ENCODE data around the gene GRK6. TPM values are rescaled to one million over a fixed set of nuclear protein-coding genes. Genes with fewer than 3 reads are reported as not detected.

The GRK6 gene
- total RNA-seq, 1 donor from 2014 or later = 30.8 TPM

DNA sequence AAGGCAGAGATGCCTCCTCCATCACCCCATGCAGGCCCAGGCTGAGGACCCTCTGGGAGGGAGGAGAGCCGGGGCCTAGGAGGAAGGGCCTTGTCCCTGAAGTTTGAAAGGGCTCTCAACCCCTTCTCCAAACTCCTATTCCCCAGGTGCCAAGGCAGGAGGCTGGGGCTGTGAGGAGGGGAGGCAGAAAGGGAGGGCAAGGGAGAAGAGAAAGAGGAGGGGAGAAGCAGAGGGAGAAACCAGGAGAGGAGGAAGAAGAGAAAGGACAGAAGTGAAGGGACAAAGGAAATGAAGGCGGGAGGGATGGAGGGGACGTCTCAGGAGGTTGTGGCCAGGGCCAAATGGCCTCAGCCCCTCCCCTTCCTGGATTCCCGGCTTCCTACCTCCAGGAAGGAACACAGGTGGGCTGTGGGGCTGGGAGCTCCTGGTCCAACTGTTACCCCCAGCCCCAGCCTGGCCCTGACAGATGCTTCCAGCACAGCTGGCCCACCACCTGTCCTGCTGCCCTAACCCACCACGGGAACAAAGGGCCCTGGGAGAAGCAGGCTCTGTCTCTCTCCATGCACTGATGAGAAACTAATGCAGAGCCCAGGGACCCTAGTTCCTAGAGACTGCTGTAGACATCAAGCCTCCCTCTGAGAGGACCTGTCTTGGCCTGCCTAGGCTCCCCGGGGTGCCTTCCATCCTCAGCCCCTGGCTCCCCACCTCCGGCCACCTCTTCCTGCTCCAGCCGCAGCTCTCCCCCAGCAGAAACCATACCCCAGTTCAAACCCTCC lies 43.5 kb downstream of the GRK6 start:
- no peak for DNase-seq (ENCODE audit: low spot score)

GRCh38 chr5:177470759-177471536 lies 44.5 kb downstream of the GRK6 start:
- DNase-seq (ENCODE audit: low spot score) = no peak

DNA sequence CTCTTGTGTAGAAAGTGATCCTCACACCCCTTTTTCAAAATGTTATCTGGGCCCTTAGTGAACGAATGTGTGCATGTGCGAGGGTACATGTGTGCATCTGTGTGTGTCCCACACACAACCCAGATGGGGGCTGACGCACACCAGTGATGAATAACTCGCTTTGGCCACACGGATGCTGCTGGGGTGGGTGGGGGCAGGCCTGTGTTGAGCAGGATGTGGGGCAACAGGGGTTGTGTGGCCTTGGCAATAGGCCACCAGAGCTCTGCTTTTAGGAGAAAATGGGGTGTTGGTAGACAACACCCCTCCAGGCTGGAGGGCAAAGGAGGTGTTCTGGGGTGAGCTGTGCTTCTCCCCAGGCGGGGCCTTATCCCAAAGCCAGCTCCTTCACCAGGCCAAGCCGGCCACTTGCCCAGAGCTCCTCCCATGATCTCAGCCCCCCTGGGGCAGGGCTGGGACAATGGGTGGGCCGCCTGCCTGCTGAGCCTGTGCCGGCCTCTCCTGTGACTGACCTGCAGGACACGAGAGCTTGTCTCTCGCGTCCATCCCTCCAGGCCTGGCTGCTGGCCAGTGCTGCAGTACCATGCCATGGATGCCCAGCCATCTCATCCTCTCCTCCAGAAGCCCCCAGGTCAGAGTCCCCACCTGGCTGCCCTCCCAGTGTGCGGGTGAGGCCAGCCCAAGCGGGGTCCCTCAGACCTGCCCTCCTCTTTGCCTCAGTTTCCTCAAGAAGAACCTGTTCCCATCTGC lies 45.3 kb downstream of the GRK6 start:
- no peak for DNase-seq (ENCODE audit: low spot score)

DNA sequence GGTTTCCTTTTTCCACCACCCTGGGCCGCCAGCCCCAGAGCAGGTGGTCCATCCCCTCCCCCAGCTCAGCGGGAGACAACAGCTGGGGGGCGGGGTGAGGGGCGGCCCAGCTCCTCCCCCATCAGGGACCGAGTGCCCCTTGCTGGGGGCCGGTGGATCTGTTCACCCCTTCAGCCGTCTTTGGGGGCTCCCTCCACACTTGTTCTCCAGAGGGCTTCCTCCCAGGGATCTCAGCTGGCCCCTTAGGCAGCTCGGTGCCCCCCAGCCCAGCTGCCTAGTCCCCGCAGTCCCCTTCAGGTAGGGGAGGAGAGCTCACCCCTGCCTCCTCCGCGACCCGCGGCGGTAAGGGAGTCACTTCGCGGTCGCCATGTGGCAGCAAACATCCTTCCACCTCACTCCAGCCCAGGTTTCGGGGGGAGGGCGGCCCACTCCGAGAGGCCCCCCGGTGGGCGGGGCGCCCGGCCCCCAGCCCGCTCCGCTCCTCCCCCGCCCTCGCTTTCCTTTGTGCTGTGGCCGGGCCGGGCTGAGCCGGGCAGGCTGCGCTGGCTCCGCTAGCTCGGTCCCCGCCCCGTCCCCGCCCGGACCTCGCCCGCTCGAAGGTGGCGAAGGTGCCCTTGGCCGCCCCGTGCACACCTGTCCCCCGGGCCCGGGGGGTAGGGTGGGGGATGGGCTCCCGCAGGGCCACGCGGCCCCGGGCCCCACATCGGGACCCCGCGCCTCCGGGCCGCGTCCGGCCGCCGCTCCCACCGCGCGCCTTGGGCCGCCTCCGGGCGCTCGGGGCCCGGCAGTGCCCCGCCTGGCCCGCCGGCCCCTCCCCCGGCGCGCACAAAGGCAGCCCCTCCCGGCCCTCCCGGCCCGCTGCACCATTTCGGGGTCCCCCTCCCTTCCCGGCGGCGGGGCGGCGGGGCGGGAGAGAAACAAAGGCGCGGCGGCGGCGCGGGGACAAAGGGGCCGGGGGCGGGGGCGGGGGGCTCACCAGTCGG lies 46.3 kb downstream of the GRK6 start:
- DNase-seq (ENCODE audit: low spot score) = no peak

DNA sequence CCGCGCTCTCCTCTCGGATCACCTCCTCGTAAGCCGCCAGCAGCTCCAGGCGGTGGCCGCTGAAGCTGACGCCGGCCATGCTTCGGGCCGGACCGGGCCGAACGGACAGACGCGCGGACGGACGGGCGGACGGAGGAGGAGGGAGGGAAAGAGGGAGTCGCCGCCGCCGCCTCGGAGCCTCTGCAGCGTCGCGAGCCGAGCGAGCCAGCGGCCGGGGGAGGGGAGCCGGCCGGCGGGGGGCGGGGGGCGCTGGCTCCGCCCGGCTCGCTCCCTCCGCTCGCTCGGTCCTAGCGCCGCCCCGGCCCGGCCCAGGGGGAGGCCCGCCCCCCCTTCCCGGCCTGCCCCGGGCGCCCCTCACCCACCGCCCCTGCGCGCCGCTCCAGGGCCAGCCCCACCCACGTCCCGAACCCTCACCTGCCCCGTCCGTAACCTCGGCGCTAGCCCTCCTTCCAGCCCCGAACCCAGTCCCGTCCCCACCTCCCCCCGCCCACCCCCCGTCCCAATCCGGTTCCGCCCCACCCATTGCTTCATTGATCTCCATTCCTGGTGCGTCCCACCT lies 47.0 kb downstream of the GRK6 start, which contains the start of gene DBN1:
Gene DBN1 (minus strand): TSS at position 192 of the 559 bp plus-strand sequence. CDS start 113 bp downstream, at position 79.
- no peak for DNase-seq (ENCODE audit: low spot score)

- DNase-seq (ENCODE audit: low spot score) = no peak
Measured at GRCh38 chr5:177474002-177474476, 47.6 kb downstream of the GRK6 start.

DNA sequence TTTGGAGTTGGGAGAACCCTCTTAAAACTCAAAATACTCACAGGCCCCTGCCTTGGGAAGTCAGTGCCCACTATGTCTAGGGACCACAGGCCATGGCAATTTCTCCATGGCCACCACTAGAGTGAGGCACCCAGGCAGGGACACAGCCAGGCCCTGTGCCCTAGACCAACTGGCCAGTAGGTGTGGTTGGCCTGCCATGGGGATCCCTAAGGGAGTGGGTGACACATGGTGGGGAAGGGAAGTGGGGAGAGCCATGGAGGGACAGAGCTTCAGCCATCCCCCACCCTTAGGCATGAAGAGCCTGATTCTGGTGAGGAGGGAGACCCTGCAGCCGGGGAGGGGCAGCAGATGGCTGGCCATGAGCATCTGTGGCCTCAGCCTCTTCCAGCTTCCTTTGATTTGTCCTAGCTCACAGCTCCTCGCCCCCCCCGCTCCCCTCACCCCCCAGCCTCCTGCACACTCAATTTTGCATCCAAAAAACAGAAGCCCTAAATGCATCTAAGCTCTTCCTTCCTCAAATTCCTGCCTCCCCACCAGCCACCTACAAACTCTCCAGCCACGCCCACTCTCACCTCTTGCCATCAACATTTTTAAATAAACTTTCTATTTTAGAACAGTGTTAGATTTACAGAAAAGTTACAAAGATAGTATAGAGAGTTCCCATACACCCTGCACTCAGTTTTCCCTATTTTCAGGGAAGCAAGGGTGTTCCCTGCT lies 48.5 kb downstream of the GRK6 start:
- no peak for DNase-seq (ENCODE audit: low spot score)

GRCh38 chr5:177475563-177476427 lies 49.3 kb downstream of the GRK6 start:
- no peak for DNase-seq (ENCODE audit: low spot score)

GRCh38 chr5:177476531-177477233 lies 50.2 kb downstream of the GRK6 start:
- no peak for DNase-seq (ENCODE audit: low spot score)

DNA sequence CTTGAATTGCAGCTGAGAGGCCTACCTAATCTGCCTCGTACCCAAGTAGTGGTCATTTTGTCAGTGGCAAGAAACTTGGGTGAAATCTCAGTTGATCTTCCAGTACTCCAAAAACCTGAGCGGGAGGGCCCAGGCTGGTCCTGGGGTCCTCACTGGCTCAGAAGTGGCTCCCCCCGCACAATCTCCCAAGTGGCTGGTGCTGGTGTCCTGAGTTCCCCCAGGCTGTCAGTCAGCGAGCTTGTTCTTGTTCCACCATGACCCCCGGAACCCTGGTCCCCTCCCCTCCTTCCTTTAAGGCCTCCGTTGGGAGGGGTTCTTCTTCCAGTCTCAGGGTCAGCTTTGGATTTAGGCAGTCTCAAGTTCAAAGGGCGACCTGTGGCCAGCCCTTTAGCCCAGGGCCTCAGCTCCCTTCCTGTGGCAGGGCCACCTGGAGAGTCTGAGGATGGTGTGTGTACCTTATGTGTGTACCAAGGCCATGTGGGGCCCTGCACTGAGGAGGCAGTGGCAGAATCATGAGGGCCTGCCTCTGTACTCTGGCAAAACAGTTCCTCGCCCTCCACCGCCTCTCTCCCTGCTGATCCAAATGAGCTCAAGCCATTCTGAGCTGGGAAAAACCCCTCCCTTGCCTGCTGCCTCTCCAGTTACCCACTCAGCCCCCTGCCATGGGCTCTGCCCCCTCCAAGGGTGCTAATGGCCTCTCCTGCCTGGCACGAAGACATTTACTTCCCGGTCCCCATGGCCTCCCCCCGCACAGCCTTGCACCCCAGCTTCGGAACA lies 51.4 kb downstream of the GRK6 start:
- DNase-seq (ENCODE audit: low spot score) = no peak

DNA sequence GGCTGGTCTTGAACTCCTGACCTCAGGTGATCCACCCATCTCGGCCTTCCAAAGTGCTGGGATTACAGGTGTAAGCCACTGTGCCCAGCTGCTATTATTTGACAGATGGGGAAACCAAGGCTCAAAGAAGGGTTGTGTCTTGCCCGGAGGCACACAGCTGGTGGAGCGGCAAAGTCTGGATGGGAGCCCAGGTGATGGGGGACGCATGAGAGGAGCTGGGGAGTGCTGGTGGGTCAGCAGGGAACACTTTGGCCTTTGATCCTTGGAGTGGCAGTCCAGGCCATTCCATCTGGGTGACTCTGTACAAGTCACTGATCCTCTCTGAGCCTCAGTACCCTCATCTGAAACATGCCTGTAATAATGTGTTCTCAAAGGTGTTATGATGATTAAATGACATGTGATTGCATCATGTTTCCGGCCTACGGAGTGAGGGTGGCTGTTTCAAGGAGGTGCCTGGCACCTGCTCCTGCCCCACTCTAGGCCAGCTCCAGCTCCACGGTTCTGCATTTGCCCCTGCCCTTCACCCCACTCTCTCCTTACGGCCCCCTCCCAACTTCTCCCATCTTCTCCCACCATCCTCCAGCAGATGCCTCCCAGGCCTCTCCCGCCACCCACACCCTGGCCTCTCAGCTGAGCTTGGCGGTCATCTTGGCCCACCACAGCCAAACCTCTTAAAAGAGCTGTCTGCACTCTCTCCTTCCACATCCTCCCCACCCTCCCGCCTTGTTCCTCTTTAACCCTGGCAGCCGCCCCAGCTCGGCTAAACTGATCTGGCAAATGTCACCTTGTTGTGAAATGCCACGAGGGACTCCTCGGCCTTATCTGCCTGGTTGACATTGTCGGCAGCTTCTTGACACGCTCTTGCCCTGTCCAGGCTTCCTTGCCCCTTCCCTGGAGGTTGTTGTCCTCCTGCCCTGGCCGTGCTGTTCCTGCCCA lies 52.5 kb downstream of the GRK6 start:
- peak; percentile 90 for DNase-seq (ENCODE audit: low spot score)

DNA sequence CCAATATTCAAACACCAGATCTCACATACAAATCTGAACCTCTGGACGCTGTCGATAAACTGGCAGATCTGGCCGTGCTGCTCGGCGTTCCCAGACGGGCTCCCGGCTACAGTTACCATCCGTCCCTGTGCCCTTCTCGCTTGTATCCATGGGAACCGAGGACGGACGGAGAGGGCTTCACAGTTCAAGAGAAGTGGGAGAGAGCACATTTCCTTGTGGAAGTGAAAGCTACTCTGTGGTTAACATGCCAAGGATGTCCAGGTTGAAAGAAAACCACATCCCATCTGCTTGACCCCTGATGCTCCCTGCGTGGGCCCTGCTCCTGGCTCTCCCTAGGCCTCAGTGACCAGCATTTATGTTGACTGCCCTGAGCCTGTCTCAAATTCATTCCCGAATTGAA lies 53.3 kb downstream of the GRK6 start:
- DNase-seq (ENCODE audit: low spot score) = no peak

DNA sequence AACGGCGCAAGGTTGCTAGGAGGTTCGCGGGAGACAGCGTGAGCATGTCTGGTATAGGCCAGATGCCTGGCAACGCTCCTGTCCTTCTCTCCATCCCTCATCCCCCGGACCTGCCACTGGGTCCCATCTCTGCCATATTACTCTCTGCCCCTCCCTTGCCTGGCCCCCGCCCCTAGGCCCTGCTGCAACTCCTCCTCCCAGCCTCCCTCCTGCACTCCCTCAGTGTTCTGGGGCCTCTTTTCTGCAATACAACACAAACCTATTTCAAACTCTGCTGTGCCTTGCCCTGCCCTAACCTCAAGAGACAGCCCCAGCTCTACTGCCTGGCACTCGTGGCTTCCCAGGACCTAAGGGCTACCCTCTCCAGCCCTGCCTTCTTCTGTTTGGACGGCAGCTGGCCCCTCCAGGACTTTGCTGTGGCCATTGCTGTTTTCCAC lies 55.9 kb downstream of the GRK6 start:
- DNase-seq (ENCODE audit: low spot score) = no peak

DNA sequence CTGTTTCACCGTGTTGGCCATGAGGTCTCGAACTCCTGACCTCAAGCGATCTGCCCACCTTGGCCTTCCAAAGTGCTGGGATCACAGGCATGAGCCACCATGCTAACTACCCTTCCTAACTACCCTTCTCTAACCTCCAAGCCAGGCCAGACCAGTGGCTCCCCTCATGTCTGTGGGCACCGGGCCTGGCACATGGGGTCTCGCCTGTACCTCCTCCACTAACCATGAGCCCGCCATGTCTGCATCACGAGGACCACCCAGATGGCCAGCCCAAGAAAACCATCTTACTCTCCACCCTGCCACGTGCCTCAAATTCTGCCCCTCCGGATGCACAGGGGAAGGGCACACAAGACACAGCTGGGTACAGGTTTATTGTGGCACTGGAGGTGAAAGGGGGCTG lies 56.6 kb downstream of the GRK6 start:
- no peak for DNase-seq (ENCODE audit: low spot score)

- no peak for DNase-seq (ENCODE audit: low spot score)
Measured at GRCh38 chr5:177483994-177484901, 57.8 kb downstream of the GRK6 start.
